SKM-1 (cell line): ENCODE results near the gene GNAI3.

Experiments
- DNase-seq: peaks from one replicate; lab custom pipeline; 2025; ENCODE audit not compliant: unreplicated experiment; lab: John Stamatoyannopoulos, UW

Gene GNAI3

DNA sequence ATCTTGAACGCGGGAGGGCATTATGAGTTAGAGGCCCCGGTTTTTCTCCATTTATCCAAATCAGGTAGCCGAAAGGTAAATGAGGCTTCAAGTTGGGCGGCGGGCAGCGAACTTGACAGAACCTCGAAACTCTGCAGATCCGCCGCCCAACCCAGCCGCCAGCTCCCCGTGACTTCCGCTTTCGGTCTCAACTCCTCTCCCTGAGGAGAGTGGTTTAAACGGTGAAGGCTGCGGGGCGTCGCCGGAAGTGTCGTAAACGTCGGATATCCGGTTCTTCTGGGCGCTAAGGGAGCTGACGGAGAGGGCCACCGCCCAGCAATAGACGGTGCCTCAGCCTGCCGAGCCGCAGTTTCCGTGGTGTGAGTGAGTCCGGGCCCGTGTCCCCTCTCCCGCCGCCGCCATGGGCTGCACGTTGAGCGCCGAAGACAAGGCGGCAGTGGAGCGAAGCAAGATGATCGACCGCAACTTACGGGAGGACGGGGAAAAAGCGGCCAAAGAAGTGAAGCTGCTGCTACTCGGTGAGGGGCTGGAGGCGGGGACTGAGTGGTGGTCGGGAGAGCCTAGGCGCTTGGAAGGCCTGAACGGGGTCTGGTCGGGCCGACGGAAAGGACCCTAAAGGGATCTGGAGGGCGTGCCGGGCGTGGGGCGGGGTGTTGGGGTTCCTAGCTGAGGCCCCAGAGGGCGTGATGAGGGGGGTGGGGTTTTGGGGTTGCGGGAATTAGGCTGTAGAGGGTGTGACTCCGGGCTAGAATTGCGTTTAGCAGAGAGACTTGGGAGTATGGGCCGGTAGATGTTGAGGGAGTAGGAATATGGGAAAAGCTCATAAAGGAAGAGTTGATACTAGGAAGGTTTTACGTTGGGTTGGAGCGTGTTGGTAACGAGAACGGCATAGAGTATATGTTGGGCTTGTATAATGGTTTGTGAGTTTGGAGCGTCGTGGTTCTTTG lies at the start of gene GNAI3:
Gene GNAI3 (plus strand): TSS at position 295 of the 947 bp plus-strand sequence. CDS start 106 bp downstream, at position 401.
- peak; percentile 93 for DNase-seq

DNA sequence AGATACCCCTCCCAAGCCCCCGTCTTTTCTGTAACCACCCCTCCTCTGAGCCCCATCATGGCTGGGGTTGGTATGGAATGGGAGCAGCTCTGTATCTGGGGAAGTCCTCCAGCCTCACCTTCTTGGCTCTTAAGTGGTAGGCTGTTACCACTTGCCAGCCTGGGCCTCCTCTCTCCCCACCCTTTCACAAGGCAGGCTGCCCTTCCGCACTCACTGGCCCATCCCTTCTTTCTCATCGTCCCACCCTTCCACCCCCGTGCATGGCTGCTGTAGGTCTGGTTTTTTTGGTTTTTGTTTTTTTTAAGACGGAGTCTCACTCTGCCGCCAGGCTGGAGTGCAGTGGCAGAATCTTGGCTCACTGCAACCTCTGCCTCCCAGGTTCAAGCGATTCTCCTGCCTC lies 49.3 kb upstream of the GNAI3 start:
- no peak for DNase-seq

DNA sequence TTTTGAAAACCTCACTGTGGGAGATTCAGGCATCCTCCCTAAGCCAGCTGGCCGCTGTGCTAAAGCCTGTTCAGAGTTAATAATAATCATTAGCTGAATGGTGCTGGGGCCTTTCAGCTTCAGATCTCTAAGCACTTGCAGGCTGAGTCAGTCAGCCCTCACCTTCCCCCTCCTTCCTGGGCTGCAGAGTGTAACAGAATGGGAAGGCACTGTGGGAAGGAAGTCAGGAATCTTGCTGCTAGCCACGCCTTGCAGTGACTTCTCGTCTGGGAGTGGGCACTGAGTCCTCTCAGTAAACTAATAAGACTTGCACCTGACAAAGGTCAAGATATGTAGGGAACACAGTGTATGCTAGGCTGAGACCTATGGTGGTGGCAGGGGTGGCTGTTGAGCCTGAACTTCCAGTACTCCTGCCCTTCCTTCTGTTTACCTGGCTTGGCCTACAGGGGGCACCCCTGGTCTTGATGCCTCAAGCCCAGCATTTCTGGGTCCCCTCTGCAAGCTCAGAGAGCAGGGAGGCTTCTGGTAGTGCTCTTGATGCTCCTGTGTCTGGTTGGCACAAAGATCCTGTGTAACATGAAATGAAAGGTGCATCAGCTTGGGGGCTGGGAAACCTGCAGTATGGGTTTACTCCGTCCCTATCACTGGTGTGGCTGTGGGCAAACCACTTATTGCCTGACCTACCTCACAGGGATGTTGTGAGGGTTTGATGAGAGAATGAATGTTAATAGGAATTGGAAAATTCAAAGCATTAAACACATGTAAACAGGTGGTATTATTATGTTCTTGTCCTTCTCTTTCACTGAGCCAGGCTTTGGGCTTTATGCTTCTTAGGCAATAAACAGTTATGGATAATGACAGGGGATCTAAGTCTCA lies 48.5 kb upstream of the GNAI3 start:
- peak; percentile 27 for DNase-seq

- no peak for DNase-seq
Measured at GRCh38 chr1:109500941-109501381, 47.5 kb upstream of the GNAI3 start.

GRCh38 chr1:109501644-109502363 lies 46.6 kb upstream of the GNAI3 start:
- DNase-seq: peak; percentile 57

DNA sequence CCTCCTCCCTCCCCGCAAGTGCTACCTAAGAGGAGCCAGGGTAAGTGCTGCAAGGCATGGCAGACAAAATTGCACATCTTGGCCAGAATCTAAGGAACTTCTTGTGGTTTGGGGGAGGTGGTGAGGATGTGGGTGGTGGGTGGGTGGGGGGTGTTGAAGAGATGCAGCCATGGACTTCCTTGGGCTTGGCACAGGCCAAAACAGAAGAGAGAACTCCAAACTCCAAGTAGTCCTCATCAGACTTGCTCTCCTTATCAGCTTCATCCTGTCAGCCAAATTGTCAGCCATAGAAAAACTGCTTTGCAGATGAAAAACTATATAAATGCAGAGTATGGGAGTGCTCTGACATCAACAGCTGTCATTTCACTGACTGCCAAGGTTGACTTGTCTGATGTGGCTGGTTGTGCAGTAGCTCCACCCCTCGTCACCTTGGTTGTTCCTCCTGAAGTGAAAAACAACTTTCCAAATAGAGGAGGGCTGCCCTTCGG lies 46.0 kb upstream of the GNAI3 start:
- no peak for DNase-seq

GRCh38 chr1:109503935-109504334 lies 44.5 kb upstream of the GNAI3 start:
- no peak for DNase-seq

DNA sequence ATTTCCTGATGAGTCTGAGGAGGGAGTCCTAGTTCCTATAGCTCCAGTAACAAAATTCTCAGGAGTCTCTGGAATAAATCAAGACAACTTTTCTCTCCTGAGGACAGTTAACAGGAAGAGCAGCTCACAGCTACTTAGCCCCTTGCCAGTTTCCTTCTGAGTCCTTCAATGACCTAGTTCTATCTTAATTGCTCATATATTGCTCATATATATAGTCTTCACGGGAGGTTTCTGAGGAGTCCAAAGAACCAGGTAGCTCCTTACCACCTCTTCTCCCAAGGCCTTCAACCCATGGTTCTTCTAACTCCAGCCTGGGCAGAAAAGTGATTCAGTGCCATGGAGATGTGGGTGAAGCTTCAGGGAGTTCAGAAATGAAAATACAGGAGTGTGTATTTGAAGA lies 43.4 kb upstream of the GNAI3 start:
- no peak for DNase-seq

GRCh38 chr1:109508001-109508872 lies 40.2 kb upstream of the GNAI3 start:
- no peak for DNase-seq

GRCh38 chr1:109508873-109509175 lies 39.6 kb upstream of the GNAI3 start:
- DNase-seq: no peak

- no peak for DNase-seq
Measured at GRCh38 chr1:109509176-109510134, 39.0 kb upstream of the GNAI3 start, which contains the start of gene AMIGO1. Gene AMIGO1 (minus strand): TSS chr1:109509727. CDS start chr1:109508912, 815 bp downstream.

DNA sequence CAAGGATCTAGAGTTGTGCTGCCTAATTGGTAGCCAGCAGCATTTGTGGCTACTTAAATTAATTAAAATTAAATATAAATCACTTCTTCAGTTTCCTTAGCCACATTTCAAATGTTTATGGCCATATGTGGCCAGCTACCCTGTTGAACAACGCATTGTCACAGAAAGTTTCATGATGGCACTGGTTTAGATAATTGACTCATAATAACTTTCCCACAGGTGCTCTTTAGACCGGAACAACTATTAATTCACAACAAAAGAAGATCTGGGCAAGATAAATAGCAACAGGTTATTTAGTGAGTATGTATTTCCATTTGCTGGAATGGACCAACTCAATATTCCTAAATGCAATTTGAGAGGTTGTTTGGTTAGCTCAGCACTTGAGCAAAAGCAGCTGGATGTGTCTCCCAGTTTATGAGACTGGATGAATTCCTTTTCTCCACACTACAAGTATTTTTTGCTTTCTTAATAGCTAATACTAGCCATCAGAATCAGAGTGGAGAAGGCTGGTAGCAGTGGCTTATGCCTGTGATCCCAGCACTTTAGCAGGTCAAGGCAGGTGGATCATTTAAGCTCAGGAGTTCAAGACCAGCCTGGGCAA lies 35.2 kb upstream of the GNAI3 start:
- no peak for DNase-seq

DNA sequence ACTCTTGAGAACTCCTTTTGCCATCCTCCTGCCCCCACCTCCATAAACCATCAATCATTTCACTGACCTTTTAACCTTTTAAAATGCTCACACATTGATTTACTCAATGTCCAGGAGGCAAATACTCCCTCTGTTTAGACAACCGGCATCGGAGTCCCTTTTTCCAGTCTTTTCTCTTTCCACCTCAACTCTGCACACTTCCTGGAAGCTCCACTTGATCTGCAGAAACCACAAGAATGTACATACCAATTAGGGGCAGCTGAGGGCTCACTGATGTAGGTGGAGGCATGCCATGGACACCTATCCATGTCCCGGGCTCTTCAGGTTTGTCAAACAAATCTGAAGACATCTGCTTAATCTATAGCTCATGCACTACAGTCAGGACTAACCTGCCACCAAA lies 33.6 kb upstream of the GNAI3 start:
- DNase-seq: no peak

GRCh38 chr1:109516872-109517271 lies 31.5 kb upstream of the GNAI3 start:
- no peak for DNase-seq

- DNase-seq: no peak
Measured at GRCh38 chr1:109517337-109517736, 31.1 kb upstream of the GNAI3 start.

DNA sequence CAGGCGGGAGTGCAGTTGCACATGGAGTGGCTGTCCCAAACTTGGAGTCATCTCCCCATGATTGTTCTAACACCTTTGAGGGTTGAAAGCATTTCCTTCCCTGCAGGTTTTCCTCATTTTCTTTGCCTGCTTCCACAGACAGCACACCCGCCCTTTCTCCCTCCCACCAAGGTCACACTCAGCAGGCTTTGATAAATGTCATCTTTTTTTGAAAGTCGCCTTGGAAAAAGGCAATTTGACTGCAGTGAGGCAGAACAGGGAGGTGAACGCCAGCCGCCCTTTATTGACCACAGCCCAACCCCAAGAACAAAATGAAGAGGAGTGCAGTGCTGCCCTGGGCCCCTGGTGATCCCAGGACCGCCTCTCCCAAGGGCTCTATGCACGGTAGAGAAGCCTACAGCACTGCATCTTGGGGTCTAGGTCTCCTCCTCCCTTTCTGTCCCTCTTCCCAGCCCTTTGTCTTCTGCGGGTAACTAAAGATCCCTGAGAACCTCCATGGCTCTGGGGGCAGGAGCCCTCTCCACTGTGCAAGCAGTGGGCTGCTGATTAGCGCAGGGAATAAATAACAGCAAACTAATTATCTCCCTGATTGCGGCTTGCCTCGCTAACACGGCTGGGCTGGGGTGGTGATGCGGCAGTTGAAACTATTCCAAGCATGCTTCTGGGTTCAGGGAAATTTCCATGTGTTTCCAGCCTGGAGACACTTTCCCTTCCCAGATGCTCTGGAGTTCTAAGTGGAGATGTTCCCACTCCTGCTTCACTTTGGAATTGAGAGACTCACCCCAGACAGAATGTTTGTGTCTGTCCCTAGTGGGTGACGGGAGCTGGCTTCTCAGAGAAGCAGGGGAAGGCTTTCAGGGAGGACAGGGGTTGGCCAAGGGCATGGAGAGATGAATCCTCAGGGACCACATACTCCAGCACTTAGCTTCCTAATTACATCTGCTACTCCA lies 27.1 kb upstream of the GNAI3 start:
- DNase-seq: no peak

- no peak for DNase-seq
Measured at GRCh38 chr1:109522026-109522425, 26.4 kb upstream of the GNAI3 start.
